Endothelial cell of umbilical vein (primary cell): ENCODE data around the gene SDHC. TPM values are rescaled to one million over a fixed set of nuclear protein-coding genes. Genes with fewer than 3 reads are reported as not detected.

ENCODE experiments used
- BruUV-seq: library from RNA; stranded (reverse); fragments of 400-500 nt; replicated peaks from 2 replicates; lab custom pipeline; 2021; lab: Mats Ljungman, UMichigan
- CTCF ChIA-PET: fragments of 300-600, 350-600 bp; sonication (Branson Sonifier 250); formaldehyde crosslinking; loops from one replicate; lab custom pipeline; 2021; ENCODE audit warnings: antibody characterized with exemption, inconsistent platforms; lab: Charles Lee
- POLR2A ChIA-PET: fragments of 300-600, 350-600 bp; sonication (Branson Sonifier 250); formaldehyde crosslinking; loops from one replicate; lab custom pipeline; 2021; ENCODE audit warnings: antibody characterized with exemption, inconsistent platforms; lab: Charles Lee
- DNase-seq: peaks from one replicate; pipeline ENCODE4 v3.0.0-alpha.2; 2011; ENCODE audit warnings: low read depth, low spot score
- FAIRE-seq: peaks from 2 replicates; lab custom pipeline; 2011; peaks lifted over from hg19 to GRCh38; lab: Jason Lieb, UNC
- H2AFZ ChIP-seq: 2 replicates; pipeline ENCODE4 v1.6.0; 2012; ENCODE audit warnings: low read depth, low read length, control low read depth, inconsistent platforms
- H3K27ac ChIP-seq: 2 replicates; pipeline ENCODE4 v1.5.1; 2011; ENCODE audit warnings: low read depth, mild to moderate bottlenecking, control low read depth, low read length, moderate library complexity; ENCODE audit not compliant: insufficient read depth
- H3K27me3 ChIP-seq, 2 experiments: 2 replicates each; pipeline versions ENCODE4 v1.6.0 to v1.6.1; 2011; ENCODE audit warnings: low read length in 2 of 2, mixed read lengths in 1 of 2; ENCODE audit not compliant: control insufficient read depth in 2 of 2, insufficient read depth in 2 of 2
- H3K36me3 ChIP-seq, 2 experiments: 2 replicates in 1 of 2; 3 replicates in 1 of 2; pipeline ENCODE4 v1.5.1; 2011; ENCODE audit warnings: low read length in 2 of 2, mild to moderate bottlenecking in 1 of 2, moderate library complexity in 1 of 2; ENCODE audit not compliant: control insufficient read depth in 2 of 2, insufficient read depth in 2 of 2; ENCODE audit errors: extremely low read depth in 1 of 2
- H3K4me1 ChIP-seq: 3 replicates; pipeline ENCODE4 v1.5.1; 2011; ENCODE audit warnings: mild to moderate bottlenecking, low read length; ENCODE audit not compliant: control insufficient read depth, insufficient read depth; ENCODE audit errors: extremely low read depth
- H3K4me2 ChIP-seq: 2 replicates; pipeline ENCODE4 v1.6.1; 2011; ENCODE audit warnings: low read length, control low read depth, mixed read lengths; ENCODE audit not compliant: insufficient read depth
- H3K4me3 ChIP-seq, 3 experiments: fragments of 200-600 bp in 1 of 3; sonication (generic), shearing (Covaris generic) in 1 of 3; replicated peaks in 1 of 3; 2 replicates each; pipeline ENCODE4 v1.5.1; 2011 to 2016; ENCODE audit warnings: control low read depth in 3 of 3, low read length in 3 of 3, mild to moderate bottlenecking in 2 of 3, inconsistent platforms in 1 of 3, low read depth in 1 of 3, moderate library complexity in 1 of 3; ENCODE audit not compliant: insufficient read depth in 1 of 3
- H3K79me2 ChIP-seq: 2 replicates; pipeline ENCODE4 v1.6.0; 2012; ENCODE audit warnings: low read length, inconsistent platforms; ENCODE audit not compliant: control insufficient read depth, insufficient read depth
- H3K9ac ChIP-seq: replicated peaks from 2 replicates; pipeline ENCODE3; 2011; ENCODE audit warnings: low read length, control low read depth; ENCODE audit not compliant: insufficient read depth; ENCODE audit errors: extremely low read depth
- H3K9me1 ChIP-seq: replicated peaks from 3 replicates; pipeline ENCODE4 v1.6.0; 2011; ENCODE audit warnings: mild to moderate bottlenecking, low read length; ENCODE audit not compliant: control insufficient read depth, insufficient read depth; ENCODE audit errors: extremely low read depth
- H3K9me3 ChIP-seq: replicated peaks from 2 replicates; pipeline ENCODE4 v1.5.1; 2012; ENCODE audit warnings: low read length, inconsistent platforms; ENCODE audit not compliant: control insufficient read depth, insufficient read depth
- H4K20me1 ChIP-seq: replicated peaks from 2 replicates; pipeline ENCODE3; 2011; ENCODE audit warnings: mild to moderate bottlenecking, low read length; ENCODE audit not compliant: control insufficient read depth, insufficient read depth; ENCODE audit errors: extremely low read depth
- EZH2 ChIP-seq: IDR thresholded peaks from 2 replicates; pipeline ENCODE4 v1.6.1; 2012; ENCODE audit warnings: borderline replicate concordance, low read depth, mild to moderate bottlenecking, moderate library complexity, low read length, inconsistent platforms; ENCODE audit not compliant: severe bottlenecking
- GATA2 ChIP-seq: IDR thresholded peaks from 2 replicates; pipeline ENCODE4 v1.7.0; 2011; ENCODE audit warnings: low read depth, mild to moderate bottlenecking, moderate library complexity, mixed read lengths, low read length; ENCODE audit not compliant: insufficient read length, insufficient read depth
- POLR2A ChIP-seq: IDR thresholded peaks from 2 replicates; pipeline ENCODE4 v1.6.1; 2012; ENCODE audit warnings: low read depth, mild to moderate bottlenecking, control low read depth, low read length
- POLR2AphosphoS5 ChIP-seq: IDR thresholded peaks from 2 replicates; pipeline ENCODE4 v1.6.1; 2012; ENCODE audit warnings: low read depth, mild to moderate bottlenecking, control low read depth, low read length, moderate library complexity; ENCODE audit not compliant: insufficient read depth
- dilution Hi-C: fragments of 300-500 bp; cut with MboI; formaldehyde crosslinking; loops from one replicate; pipeline ENCODE4 v1.15.0; 2019; ENCODE audit warnings: low sequenced_read_pairs; ENCODE audit not compliant: extremely low pct_ligation_motif_present
- intact Hi-C: fragments of 100-400 bp; cut with micrococcal nuclease; formaldehyde crosslinking; loops from one replicate; pipeline ENCODE4 v1.10.0; 2022
- polyA plus RNA-seq, 4 experiments: library from polyadenylated mRNA; depleted of rRNA in 3 of 4; stranded (reverse) in 3 of 4; unstranded in 1 of 4; fragments of >200 nt; gene quantifications; 2 replicates each; pipeline versions ENCODE4 v1.2.1 to v1.2.3, GENCODE V29; 2011 to 2012; ENCODE audit warnings: missing spikeins in 1 of 4
- total RNA-seq: library from RNA; stranded (reverse); gene quantifications from 2 replicates; pipeline ENCODE4 v1.2.3, GENCODE V29; 2021
- TF ChIP-seq, protein P1 (sequence below), 2 donors: IDR thresholded peaks; 1 replicate in 1 of 2; 2 replicates in 1 of 2; pipeline ENCODE4 v1.5.1; 2011; ENCODE audit warnings: low read length in 2 of 2, mild to moderate bottlenecking in 2 of 2, moderate library complexity in 2 of 2, control low read depth in 1 of 2, inconsistent platforms in 1 of 2, low read depth in 1 of 2; ENCODE audit not compliant: insufficient read depth in 1 of 2; ENCODE audit errors: extremely low read depth in 1 of 2

Gene SDHC
- total and polyA plus RNA-seq, 2 donors (not counting 3 experiments of a cell fraction or from before 2014, with no cell fraction given), result 148 to 279 TPM

- intact Hi-C loops, result loop anchor here (1.0 to 10.0 kb wide), 3 partner anchors 9 to 45 kb away; no protein-coding TSS in a partner anchor
- POLR2A ChIA-PET, result no interaction called here
These were observed 85.2 kb downstream of the SDHC start for GRCh38 chr1:161399257-161399998.

More at GRCh38 chr1:161399257-161399998, 85.2 kb downstream of the SDHC start:
- peak; percentile 92 for DNase-seq
- no TSS peak for BruUV-seq
- peaks cover 10% of the 10 kb centered on the region for H3K4me1 ChIP-seq
- CTCF ChIA-PET, result interaction anchor here (1.9 to 2.2 kb wide), 2 partner anchors 17 to 40 kb away, joined by 7 to 9 read pairs; no protein-coding TSS in a partner anchor
- peaks cover 0 to 2% of the 10 kb centered on the region in 2 experiments for H3K27me3 ChIP-seq
- peak overlapping the region; percentile 100 for H3K27ac ChIP-seq
- H3K4me2 ChIP-seq, result peak overlapping the region; percentile 95
- dilution Hi-C loops, result no loop called here
- peak; percentile 91 for FAIRE-seq
- no peaks in the 10 kb centered on the region for H4K20me1 ChIP-seq
- TF ChIP-seq GATA2 (peak; percentile 53), POLR2AphosphoS5 (peak; percentile 75), EZH2 (no peak), POLR2A (peak; percentile 86)
- TF ChIP-seq, protein P1, sequence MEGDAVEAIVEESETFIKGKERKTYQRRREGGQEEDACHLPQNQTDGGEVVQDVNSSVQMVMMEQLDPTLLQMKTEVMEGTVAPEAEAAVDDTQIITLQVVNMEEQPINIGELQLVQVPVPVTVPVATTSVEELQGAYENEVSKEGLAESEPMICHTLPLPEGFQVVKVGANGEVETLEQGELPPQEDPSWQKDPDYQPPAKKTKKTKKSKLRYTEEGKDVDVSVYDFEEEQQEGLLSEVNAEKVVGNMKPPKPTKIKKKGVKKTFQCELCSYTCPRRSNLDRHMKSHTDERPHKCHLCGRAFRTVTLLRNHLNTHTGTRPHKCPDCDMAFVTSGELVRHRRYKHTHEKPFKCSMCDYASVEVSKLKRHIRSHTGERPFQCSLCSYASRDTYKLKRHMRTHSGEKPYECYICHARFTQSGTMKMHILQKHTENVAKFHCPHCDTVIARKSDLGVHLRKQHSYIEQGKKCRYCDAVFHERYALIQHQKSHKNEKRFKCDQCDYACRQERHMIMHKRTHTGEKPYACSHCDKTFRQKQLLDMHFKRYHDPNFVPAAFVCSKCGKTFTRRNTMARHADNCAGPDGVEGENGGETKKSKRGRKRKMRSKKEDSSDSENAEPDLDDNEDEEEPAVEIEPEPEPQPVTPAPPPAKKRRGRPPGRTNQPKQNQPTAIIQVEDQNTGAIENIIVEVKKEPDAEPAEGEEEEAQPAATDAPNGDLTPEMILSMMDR (IDR thresholded peaks at IDR 0.05; ENCODE audit: extremely low read depth in 1 of 2, insufficient read depth in 1 of 2, low read depth in 1 of 2, low read length in 2 of 2), result peak; percentile 46 to 61
- H3K9me3 ChIP-seq, result no peaks in the 10 kb centered on the region
- H3K9me1 ChIP-seq, result no peaks in the 10 kb centered on the region
- no peaks in the 10 kb centered on the region for H3K36me3 ChIP-seq
- peak overlapping the region; percentile 79 to 95 (median 87) for H3K4me3 ChIP-seq
- no peaks in the 10 kb centered on the region for H3K79me2 ChIP-seq
- H3K9ac ChIP-seq, result peak overlapping the region; percentile 99
- peak overlapping the region; percentile 99 for H2AFZ ChIP-seq
